ENCODE data around the gene ETHE1.

- TF ChIP-seq GATA3 (IDR thresholded peaks at IDR 0.05; ENCODE audit: low read depth, low read length): no peak
- no peak for TF ChIP-seq GATA2 (IDR thresholded peaks at IDR 0.05; ENCODE audit: low read depth, low read length)
These were observed 61.4 kb downstream of the ETHE1 start, which contains the start of gene LYPD3 for GRCh38 chr19:43465468-43466120.

Measured in SH-SY5Y (cell line).